Measurements from ENCODE around the gene ARFGAP2.

ARFGAP2 gene

DNA sequence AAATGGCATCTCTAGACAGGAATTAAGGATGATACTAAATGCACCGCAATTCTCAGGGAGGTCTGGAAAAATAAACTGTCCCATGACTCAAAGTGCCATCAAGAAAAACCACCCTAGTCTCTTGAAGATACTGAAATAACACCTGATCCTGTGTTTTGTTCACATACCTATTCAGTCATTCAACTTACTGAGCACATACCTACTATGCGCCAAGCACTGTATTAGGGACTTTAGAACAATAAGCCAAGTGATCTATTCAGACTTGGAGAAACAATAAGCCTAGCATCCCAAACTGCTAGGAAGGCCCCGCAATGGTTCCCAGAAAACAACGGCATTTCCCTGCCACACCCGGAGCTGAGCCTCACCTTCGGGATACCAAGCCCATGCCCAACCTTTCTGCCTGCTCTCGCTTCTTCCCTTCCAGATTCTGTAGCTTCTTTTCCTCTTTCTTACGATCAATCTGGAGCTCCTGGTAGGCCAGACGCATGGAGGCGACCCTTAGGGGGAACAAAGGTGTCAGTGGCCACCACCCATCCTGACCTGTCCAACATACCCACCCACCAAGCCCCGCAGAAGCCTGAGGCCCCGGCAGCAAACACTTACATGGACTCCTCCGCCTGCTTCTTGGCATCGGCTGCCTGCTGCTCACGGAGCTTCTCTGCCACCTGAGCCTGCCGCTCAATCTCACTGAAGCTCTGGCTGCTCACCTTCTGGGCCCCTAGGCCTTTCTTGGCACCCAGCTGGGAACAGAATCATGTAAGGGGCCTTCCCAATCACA is 5.4 kb downstream of the ARFGAP2 start:
- DNase-seq (ENCODE audit: low spot score): no peak

- DNase-seq (ENCODE audit: low spot score): no peak
These were observed 10.3 kb downstream of the ARFGAP2 start for GRCh38 chr11:47166368-47166767.

DNA sequence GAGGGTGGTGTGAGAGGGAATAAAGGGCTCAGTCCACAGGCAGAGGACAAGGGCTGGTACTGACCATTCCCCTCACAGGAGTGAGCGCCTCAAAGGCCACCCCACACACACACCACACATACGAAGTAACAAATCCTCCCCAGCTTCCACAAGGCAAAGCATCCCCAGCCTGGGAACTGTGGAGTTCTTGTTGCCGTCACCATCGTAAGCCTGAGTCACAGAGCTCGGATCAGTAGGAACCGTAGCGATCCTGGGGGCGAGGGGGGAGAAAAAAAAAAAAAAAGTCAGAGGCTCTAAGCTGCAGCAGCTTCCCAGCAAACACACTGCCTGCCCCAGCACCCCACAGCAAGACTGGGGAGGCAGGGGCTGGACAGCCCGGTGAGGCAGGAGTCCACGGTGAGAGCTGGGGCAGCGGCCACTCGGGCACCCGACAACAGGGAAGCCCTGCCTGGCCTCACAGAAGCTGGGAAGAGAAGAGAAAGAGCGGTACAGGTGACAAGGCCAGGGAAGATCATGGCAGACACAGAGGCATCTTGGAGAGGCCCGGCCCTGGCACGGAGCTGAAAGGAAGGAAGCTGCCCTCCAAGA is 11.3 kb downstream of the ARFGAP2 start:
- no peak for DNase-seq (ENCODE audit: low spot score)

- DNase-seq (ENCODE audit: low spot score): no peak
These were observed 12.4 kb downstream of the ARFGAP2 start for GRCh38 chr11:47164321-47164720.

DNA sequence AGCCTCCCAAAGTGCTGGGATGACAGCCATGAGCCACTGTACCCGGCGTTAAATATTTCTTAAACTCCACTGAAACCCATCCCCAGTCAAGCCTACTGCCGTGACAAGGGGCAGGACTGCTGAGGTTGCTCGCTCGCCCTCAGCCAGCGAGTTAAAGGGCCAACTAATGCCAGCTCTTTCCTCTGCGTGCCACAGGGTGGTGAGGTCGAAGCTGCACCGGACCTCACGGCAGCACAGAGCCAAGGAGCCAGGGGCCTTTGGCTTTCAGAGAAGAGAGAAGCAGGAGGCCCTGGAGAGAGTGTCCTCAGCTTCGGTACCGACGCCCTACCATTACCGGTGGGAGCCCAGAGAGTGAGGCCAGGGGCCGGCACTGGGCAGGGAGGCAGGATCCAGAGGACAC is 12.8 kb downstream of the ARFGAP2 start:
- DNase-seq (ENCODE audit: low spot score): no peak

DNA sequence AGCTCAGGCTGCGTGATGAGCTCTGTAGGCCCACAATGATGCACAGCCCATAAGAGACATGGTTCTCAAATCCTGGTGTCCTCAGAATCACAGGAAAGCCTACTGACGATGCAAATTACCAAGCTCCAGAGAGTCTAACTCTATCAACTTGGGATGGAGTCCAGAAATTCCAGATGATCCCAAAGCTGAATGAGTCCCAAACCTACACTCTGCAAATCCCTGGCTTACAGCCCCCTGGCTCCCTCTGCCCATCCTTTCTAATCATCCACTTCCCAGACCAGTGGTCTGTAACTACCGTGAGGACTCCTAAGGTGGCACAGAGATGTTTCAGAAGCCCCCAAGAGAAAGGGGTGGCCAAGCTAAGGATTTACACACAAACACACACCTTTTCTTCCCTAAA is 13.5 kb downstream of the ARFGAP2 start:
- no peak for DNase-seq (ENCODE audit: low spot score)

GRCh38 chr11:47162426-47162825 is 14.3 kb downstream of the ARFGAP2 start:
- DNase-seq (ENCODE audit: low spot score): no peak

GRCh38 chr11:47161890-47162289 is 14.8 kb downstream of the ARFGAP2 start:
- no peak for DNase-seq (ENCODE audit: low spot score)

DNA sequence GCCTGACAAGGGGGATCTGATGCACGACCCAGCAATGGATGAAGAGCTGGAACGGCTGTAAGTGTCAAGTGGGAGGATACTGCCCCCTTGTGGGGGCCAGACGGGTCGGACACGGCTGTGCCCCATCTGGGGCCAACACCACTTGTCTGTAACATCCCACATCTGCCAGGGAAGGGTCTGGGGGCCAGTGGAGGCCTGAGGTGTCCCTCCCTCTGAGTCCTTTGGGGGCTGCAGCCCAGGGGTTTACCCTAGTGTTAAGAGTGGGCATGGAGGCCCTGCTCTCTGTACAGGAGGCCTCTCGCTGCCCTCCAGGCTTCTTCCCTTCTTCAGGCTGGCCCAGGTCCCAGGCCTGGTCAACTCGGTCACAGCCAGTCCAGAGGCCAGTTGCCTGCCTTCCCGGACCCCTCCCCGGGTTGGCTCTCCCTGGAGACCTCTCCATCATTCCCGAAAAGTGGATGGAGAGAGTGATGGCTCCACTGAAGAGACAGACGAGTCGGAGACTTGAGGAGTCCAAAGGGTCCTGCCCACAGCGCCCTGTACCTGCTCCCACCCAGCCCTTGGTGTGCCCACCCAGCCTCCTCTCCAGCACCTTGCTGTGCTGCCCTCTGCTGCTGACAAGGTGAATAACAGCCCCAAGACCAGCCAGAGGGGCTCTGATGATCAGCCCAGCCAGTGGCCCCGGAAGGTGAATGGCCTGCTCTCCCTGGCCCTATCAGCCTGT is 15.4 kb downstream of the ARFGAP2 start:
- peak; percentile 81 for DNase-seq (ENCODE audit: low spot score)

GRCh38 chr11:47160753-47161133 is 15.9 kb downstream of the ARFGAP2 start:
- no peak for DNase-seq (ENCODE audit: low spot score)

DNA sequence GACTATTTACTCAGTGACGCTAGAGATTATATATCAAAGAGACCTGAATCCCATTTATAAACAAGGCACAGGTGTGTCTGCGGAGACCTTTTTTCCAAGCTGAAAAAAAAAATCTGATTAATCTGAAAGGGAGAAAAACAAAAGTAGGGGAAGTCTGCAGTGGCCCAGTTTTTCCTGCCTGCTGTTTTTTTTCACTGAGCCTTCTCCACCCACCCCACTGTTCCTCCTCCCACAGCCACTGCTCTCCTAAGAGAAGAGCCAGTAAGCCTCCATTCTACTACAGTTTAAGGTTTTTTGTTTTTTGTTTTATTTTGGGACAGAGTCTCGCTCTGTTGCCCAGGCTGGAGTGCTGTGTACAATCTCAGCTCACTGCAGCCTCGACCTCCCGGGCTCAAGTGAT is 18.4 kb downstream of the ARFGAP2 start:
- no peak for DNase-seq (ENCODE audit: low spot score)

- no peak for DNase-seq (ENCODE audit: low spot score)
These were observed 18.9 kb downstream of the ARFGAP2 start for GRCh38 chr11:47157805-47158204.

GRCh38 chr11:47156951-47157350 is 19.7 kb downstream of the ARFGAP2 start:
- no peak for DNase-seq (ENCODE audit: low spot score)

GRCh38 chr11:47156333-47156732 is 20.3 kb downstream of the ARFGAP2 start:
- no peak for DNase-seq (ENCODE audit: low spot score)

- DNase-seq (ENCODE audit: low spot score): no peak
These were observed 20.8 kb downstream of the ARFGAP2 start for GRCh38 chr11:47155879-47156278.

DNA sequence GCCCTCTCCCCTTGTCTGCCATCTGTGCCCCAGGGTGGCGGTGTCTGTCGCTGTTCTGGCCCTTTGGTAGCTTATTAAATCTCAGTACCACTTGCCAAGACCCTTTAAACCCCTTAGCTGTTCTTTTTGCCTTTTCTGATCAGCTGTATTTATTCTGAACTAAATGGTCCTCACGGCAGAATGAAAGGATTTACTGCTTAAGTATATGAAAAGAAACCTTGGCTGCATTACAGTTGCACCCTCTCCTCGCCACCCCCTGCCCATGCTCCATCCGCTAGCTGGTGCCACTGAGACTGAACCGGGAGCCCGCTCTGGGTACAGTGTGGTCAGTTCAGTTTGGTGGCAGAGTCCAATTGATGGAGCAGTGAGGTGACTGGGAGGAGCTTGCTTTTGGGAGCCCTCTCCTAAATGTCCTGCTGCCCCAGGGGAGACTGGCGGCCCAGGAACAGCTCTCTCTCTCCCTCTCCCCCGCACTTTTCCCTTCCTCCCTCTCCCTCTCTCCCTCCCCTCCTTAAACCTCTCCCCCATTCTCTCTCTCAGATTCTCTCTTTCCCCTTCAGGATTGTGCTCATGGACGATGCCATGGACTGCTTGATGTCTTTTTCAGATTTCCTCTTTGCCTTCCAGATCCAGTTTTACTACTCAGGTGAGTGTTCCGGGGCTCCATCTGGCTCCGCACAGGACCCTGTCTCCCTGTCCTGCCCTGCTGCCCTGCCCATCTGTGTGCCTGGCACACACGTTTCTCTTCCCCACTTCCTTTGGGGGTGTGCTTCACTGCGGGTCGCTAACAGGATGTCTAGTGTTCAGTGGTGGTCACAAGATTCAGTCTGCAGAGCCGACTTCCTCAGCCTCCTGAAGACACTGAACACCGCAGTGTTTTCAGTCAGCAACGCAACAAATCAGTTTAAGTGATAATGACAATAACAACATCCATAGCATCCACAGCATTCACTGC is 21.8 kb downstream of the ARFGAP2 start:
- DNase-seq (ENCODE audit: low spot score): no peak

DNA sequence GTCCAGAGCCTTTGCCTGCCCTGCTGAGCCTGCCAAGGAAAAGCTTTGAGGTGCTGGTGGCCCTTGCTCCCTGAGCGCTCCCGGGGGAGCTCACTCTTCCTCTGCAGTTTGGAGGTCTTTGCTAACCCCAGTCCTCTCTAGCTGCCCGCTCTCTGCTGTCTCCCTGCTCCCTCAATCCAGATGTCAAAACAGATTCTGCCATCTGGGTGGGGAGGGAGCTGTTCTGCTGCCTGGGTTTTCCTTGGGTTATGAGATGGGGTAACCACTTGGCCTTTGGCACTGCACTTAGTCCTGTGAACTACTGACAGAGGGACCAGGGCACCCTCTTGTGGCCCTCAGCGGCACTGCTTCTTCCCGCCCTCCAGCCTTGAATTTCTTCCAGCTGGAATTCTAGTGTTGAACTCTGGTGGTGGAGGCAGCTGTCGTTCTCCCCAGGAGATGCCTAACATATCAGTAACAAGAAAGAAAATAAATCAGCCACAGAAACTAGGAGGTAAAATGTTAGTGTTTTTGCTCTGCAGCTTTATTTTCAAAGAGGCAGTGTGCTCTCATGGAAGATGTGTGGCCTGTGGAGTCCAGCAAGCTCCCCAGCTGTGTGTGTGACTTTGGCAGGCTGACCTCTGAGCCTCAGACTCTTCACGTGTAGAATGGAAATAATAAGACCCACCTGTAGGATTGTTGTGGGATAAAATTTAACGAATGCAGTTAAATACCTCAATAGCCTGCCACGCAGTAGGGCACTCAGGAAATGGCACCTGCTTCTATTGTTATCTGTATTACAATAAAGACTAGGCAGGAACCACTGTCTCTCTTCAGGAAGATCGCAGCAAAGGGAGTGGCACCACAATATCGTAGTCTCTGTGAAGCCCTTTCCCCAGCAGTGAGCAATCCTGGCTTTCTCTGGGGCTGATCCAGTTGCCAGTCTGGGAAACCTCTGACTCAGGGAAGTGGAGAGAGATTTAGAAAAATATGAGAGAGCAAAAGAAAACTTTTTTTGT is 23.4 kb downstream of the ARFGAP2 start:
- DNase-seq (ENCODE audit: low spot score): peak; percentile 89

- no peak for DNase-seq (ENCODE audit: low spot score)
These were observed 24.3 kb downstream of the ARFGAP2 start for GRCh38 chr11:47152126-47152952.

- no peak for DNase-seq (ENCODE audit: low spot score)
These were observed 26.9 kb downstream of the ARFGAP2 start for GRCh38 chr11:47149782-47150181.

Measured in Ammon's horn (tissue), 1 donor.